Right renal pelvis (tissue), 4 donors: ENCODE measurements around the gene PIMREG. TPM values are rescaled to one million over a fixed set of nuclear protein-coding genes. Genes with fewer than 3 reads are reported as not detected.
A peak's percentile ranks its signal among the peaks of the same experiment; 100 is the strongest.

ENCODE experiments used
- DNase-seq, 4 donors: peaks; one replicate each; pipeline ENCODE4 v3.0.0-alpha.2; 2013; ENCODE audit warnings: low read depth in 4 of 4, low spot score in 3 of 4, missing footprints in 1 of 4
- polyA plus RNA-seq, 4 donors: library from polyadenylated mRNA; unstranded; fragments of 120-200 nt; gene quantifications; one replicate each; pipeline ENCODE4 v1.2.1, GENCODE V29; 2013; ENCODE audit not compliant: insufficient read length in 4 of 4

The PIMREG gene
- polyA plus RNA-seq, 4 donors = 21.0 to 26.1 (median 23.6) TPM

- DNase-seq = no peak
These were observed 16.4 kb downstream of the PIMREG start for GRCh38 chr17:6460531-6461161.

DNA sequence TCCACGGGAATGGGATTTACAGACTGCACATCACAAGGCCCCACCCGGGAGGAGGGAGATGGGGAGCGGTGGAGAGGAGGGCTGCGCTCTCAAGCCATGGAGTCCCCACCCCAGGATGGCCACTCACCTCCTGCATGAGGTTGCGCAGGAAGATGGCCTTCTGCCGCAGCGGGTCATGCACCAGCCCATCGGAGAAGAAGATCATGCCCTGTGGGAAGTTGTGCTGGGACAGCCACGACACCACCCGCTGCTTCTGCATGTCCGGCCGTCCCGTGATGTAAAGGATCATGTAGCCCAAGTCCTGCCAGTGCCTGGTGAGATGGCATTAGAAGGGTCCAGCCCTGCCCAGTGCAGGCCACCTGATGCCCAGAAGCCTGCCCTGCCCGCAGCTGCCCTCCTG lies 17.0 kb downstream of the PIMREG start:
- DNase-seq = no peak

DNA sequence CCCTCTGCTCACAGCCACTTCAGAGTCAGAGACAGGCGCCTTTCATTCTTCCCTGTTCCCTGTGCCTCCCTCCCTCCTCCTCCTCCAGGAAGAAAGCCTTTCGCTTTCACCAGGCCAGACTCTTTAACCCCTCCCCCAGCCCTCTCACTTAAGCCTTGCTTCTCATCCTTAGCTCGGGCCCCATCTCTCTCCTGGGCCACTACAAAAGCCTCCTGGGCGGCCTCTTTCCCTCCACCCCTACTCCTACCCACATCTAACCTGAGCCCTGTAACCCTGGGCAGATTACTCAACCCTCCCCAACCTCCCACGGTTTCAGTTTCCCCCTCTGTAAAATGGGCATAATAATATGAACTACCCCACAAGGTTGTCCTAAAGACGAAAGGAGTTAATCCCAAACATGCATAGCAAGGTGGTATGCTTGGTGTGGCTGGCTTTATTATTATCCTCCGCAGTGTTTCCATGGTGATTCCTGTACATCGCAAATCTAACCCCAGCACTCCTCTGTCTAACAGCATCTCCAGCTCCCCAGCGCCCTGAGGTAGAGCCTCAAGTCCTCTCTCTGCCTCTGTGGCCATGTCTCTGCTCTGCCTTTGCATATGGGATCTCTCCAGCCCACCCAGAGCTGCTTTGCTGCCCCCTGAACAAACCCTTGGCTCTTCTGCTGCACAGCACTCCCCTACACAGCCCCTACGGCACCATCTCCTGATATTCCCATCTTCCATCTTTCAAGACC lies 17.7 kb downstream of the PIMREG start:
- no peak for DNase-seq

DNA sequence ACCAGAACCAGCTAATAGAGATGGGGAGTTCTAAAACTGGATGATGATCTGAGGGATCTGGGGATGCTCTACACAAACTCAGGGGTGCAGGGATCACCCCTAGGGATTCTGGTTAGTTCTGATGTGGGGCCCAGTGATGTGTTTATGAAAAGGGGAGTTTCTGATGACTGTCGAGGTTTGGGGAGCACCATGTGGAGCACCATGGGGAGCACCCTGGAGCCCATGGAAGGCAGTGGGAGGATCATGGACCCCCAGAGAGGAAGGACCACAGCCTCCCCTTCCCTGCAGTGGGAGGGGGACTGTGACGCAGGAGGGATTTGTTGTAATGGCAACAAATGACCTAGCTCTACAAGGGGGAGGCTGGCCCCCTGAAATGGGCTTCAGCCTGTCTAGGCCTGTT lies 18.4 kb downstream of the PIMREG start:
- DNase-seq = no peak

DNA sequence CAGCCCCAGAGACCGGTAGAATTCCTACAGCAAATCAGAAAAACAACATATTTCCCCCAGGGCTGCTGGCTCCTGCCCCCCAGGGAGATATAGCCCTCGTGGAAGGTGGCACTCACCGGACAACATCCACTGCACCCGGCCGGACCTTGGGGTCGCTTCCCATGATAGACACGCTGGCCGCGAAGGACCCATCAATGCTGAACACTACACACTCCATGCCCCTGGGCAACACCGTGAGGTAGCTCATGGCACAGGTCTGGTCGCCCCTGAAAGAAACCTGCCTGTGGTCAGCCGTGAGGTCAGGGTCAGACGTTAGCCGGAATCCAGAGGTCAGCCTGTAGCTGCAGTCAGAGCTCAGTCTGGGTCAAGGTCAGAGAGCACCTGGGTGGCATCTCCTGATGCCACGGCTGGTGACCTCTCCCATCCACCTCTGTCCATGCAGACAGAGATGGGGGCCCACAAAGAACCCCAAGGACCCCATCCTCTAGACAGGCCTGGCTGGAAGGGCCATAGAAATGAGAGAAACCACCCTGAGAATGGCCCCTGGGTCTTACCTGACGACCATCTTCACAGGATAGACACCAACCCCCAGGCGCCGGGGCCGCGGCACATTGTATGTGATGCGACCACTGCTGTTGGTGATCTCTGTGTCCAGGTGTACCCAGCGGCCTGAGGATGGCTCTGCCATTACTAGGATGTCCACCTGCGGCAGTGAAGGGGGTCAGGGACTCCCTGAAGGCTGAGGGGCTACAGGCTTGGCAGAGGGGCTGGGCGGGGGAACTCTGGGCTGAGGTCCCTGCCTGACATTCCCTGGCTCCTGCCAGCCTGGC lies 19.6 kb downstream of the PIMREG start:
- DNase-seq = no peak

GRCh38 chr17:6464446-6465041 lies 20.3 kb downstream of the PIMREG start:
- no peak for DNase-seq

DNA sequence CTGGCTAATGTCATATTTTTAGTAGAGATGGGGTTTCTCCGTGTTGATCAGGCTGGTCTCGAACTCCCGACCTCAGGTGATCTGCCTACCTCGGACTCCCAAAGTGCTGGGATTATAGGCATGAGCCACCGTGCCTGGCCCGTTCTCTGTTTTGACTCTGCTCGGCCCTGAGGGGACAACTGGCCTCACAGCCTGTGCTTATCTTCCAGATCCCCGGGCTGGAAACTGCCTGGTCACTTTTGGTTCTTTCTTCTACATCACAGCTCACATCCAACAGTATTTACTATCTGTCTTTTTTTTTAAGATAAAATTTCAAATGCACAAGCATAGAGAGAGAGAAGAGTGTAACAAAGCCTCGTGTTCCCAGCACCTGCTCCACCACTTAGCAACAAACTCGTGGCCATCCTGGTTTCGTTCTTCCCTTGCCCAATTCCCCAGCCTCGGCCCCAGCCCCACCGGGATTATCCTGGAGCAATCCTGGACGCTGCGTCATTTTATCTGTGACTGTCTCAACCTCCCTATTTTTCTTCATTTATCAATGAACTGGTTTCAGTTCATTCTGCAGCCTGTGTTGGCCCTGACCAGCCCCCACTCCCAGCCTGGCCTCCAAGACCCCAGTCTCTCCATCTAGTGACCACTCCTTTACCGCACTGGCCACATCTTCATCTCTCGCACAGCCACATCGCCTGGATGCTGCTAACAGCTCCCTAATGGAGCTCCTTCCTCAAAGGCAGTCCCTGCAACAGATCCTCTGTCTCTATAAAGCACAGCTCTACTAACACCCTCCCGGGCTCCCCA lies 21.1 kb downstream of the PIMREG start:
- DNase-seq = no peak

GRCh38 chr17:6467567-6467966 lies 23.3 kb downstream of the PIMREG start:
- DNase-seq = no peak

- DNase-seq = no peak
These were observed 24.0 kb downstream of the PIMREG start for GRCh38 chr17:6468051-6468790.

DNA sequence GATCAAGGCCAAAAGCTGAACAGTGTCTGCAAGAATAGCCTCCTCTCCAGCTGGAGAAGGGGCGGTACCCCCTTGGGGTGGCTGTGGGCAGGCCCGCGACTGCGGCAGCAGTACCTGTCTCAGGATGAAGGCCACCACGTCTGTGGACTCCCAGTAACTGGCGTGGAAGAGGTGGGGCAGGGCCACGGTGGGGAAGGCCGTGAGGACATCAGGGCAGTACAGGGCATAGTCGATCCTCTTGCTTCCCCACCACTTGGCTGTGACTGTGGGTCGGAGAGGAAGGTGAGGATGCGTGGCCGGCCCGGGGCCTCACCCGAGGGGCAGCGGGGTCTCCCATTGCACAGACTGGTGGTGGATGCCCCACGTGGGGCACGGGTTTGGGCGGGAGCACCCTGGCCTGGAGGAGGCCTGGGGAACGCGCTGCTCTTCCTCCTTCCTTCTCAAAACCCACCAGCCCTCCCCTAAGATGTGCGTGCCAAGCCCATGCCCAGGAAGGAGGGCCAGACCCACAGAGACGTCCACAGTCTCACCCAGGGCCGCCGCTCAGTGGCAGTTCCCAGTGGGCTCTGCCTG lies 26.0 kb downstream of the PIMREG start:
- DNase-seq = no peak

- DNase-seq = no peak
These were observed 26.7 kb downstream of the PIMREG start for GRCh38 chr17:6470751-6471521.

- no peak for DNase-seq
These were observed 27.5 kb downstream of the PIMREG start for GRCh38 chr17:6471531-6472465.

DNA sequence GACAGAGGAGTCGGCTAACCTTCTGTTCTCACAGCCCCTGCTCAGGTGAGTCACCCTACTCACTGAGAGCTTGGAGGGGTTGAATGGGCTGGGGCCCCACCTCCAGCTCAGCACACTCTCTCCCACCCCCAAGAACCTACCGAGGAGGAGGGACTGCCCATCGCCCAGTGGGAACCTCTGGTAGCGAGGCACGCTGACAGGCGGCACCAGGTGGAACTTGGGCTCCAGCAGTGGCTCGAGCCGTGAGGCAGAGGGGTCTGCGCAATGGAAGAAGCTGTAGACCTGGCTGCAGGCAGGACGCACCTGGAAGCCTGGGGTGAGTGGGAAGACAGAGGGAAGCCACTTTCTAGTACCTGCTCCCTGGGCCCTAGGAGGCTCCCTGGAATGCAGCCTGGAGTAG lies 28.3 kb downstream of the PIMREG start:
- no peak for DNase-seq

GRCh38 chr17:6473128-6473767 lies 29.0 kb downstream of the PIMREG start:
- DNase-seq = peak; percentile 47 to 78 (median 68)

DNA sequence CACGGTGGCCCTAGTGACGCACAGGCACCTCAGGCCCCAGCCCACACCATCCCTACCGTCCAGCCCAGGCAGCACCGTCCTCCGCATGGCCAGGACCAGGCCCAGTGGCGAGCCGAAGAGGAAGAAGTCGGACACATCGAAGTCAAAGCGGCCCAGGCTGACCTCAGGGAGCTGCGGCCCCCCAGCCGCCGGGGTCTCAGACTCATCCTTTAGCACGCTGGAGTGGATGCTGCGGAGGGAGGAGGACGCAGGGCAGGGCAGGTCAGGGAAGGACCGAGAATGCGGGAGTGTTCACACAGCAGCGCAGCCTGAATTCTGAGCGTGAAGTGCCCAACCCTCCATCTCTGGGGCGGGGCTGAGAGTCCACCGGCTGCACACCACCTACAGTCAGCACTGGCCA lies 30.1 kb downstream of the PIMREG start:
- DNase-seq = no peak

GRCh38 chr17:6474906-6475305 lies 30.7 kb downstream of the PIMREG start:
- no peak for DNase-seq

DNA sequence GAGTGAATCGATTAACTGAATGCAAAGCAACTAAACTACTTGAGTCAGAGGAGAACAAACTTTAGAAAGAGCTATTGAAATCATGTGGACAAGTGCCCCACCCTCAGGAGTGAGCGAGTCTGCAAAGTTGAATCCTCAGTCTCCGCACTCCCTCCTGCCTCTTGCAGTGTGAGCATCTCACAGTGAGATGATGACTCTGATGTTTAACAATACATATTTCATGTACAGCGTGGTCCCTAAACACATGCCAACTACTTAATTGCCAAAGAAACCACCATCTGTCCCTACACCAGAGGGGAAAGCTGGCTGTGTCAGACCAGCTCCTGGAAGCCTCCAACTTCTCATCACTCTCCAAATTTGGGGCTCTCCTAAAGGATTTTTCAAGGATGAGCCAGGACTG lies 31.2 kb downstream of the PIMREG start:
- DNase-seq = no peak
